Embryonic facial prominence (tissue), 1 donor: Measurements from ENCODE around the gene SPTBN1.
"Not testable (repeated sequence)": the region's sequence is repeated elsewhere in the genome, so short reads cannot be mapped to it uniquely, and the experiment has no call there.

Experiments
- DNase-seq: peaks from one replicate; pipeline ENCODE4 v3.0.0-alpha.2; 2016; ENCODE audit errors: extremely low spot score

SPTBN1 gene

GRCh38 chr2:54470266-54470938 lies 14.3 kb downstream of the SPTBN1 start:
- DNase-seq, result no peak

GRCh38 chr2:54471221-54471711 lies 15.1 kb downstream of the SPTBN1 start:
- no peak for DNase-seq

- DNase-seq, result no peak
These were observed 17.7 kb downstream of the SPTBN1 start for GRCh38 chr2:54473851-54474250.

- no peak for DNase-seq
These were observed 19.2 kb downstream of the SPTBN1 start for GRCh38 chr2:54475285-54475684.

- DNase-seq, result no peak
These were observed 19.8 kb downstream of the SPTBN1 start for GRCh38 chr2:54475919-54476318.

- no peak for DNase-seq
These were observed 20.7 kb downstream of the SPTBN1 start for GRCh38 chr2:54476852-54477251.

GRCh38 chr2:54477896-54478295 lies 21.8 kb downstream of the SPTBN1 start:
- DNase-seq, result no peak

GRCh38 chr2:54478899-54479298 lies 22.8 kb downstream of the SPTBN1 start:
- DNase-seq, result no peak

- DNase-seq, result no peak
These were observed 23.3 kb downstream of the SPTBN1 start for GRCh38 chr2:54479424-54479823.

- no peak for DNase-seq
These were observed 23.9 kb downstream of the SPTBN1 start for GRCh38 chr2:54480025-54480424.

- DNase-seq, result no peak
These were observed 25.6 kb downstream of the SPTBN1 start for GRCh38 chr2:54481686-54482085.

- no peak for DNase-seq
These were observed 26.6 kb downstream of the SPTBN1 start for GRCh38 chr2:54482715-54483114.

- no peak for DNase-seq
These were observed 27.3 kb downstream of the SPTBN1 start for GRCh38 chr2:54483426-54483825.

- DNase-seq, result not testable (repeated sequence)
These were observed 29.6 kb downstream of the SPTBN1 start for GRCh38 chr2:54485756-54486155.

GRCh38 chr2:54486766-54487165 lies 30.6 kb downstream of the SPTBN1 start:
- no peak for DNase-seq

- DNase-seq, result no peak
These were observed 34.7 kb downstream of the SPTBN1 start for GRCh38 chr2:54490863-54491262.

GRCh38 chr2:54492335-54492734 lies 36.2 kb downstream of the SPTBN1 start:
- no peak for DNase-seq

- no peak for DNase-seq
These were observed 38.0 kb downstream of the SPTBN1 start for GRCh38 chr2:54494087-54494486.

- DNase-seq, result no peak
These were observed 40.8 kb downstream of the SPTBN1 start for GRCh38 chr2:54496920-54497319.

GRCh38 chr2:54497763-54498680 lies 41.9 kb downstream of the SPTBN1 start:
- DNase-seq, result no peak

GRCh38 chr2:54499661-54500060 lies 43.5 kb downstream of the SPTBN1 start:
- peak; percentile 46 for DNase-seq

GRCh38 chr2:54500404-54501205 lies 44.5 kb downstream of the SPTBN1 start:
- DNase-seq, result no peak
